Lung (tissue), 12 donors: ENCODE measurements around the gene DUSP22. TPM values are rescaled to one million over a fixed set of nuclear protein-coding genes. Genes with fewer than 3 reads are reported as not detected.

Experiments used
- ATAC-seq: fragments of 200-7000 bp; cut with Tn5 transposase; one replicate; pipeline ENCODE4 v1.9.1; 2020; ENCODE audit warnings: moderate number of reproducible peaks; ENCODE audit not compliant: insufficient read depth, low FRiP score
- DNase-seq, 3 donors: peaks; one replicate each; pipeline ENCODE4 v3.0.0-alpha.2; 2013 to 2017
- H3K27ac ChIP-seq, 2 donors: one replicate each; pipeline ENCODE4 v1.5.1; 2013; ENCODE audit warnings: mild to moderate bottlenecking in 2 of 2, moderate library complexity in 2 of 2, control low read depth in 1 of 2, inconsistent platforms in 1 of 2, low read depth in 1 of 2, low read length in 1 of 2
- H3K27me3 ChIP-seq, 3 donors: one replicate each; pipeline ENCODE4 v1.5.1; 2013; ENCODE audit warnings: low read length in 2 of 3; ENCODE audit not compliant: control insufficient read depth in 3 of 3, insufficient read depth in 3 of 3
- H3K36me3 ChIP-seq, 4 donors: one replicate each; pipeline ENCODE4 v1.5.1; 2013; ENCODE audit warnings: low read length in 4 of 4, mild to moderate bottlenecking in 1 of 4, moderate library complexity in 1 of 4; ENCODE audit not compliant: control insufficient read depth in 4 of 4, insufficient read depth in 4 of 4
- H3K4me1 ChIP-seq, 5 donors: one replicate each; pipeline ENCODE4 v1.5.1; 2013; ENCODE audit warnings: low read length in 5 of 5, mild to moderate bottlenecking in 2 of 5, moderate library complexity in 1 of 5; ENCODE audit not compliant: control insufficient read depth in 5 of 5, insufficient read depth in 5 of 5
- H3K4me3 ChIP-seq: one replicate; pipeline ENCODE4 v1.5.1; 2013; ENCODE audit warnings: mild to moderate bottlenecking, control low read depth, moderate library complexity
- H3K9ac ChIP-seq, 2 donors: one replicate each; pipeline ENCODE4 v1.5.1; 2013; ENCODE audit warnings: low read length in 2 of 2, control low read depth in 1 of 2; ENCODE audit not compliant: insufficient read depth in 1 of 2
- H3K9me3 ChIP-seq, 4 donors: one replicate each; pipeline ENCODE4 v1.5.1; 2013; ENCODE audit warnings: low read length in 3 of 4, mild to moderate bottlenecking in 1 of 4, moderate library complexity in 1 of 4; ENCODE audit not compliant: control insufficient read depth in 4 of 4, insufficient read depth in 3 of 4
- WGBS, 2 donors: extraction: QIAGEN DNeasy Blood & Tissue Kit; methylation state at CpG; one replicate each; pipeline ENCODE4 v1.1.7; 2013; 5-methylcytosine and 5-hydroxymethylcytosine counted together
- polyA plus RNA-seq, 2 donors: library from polyadenylated mRNA; stranded (reverse); fragments of 200-250 nt; gene quantifications; one replicate each; pipeline ENCODE4 v1.2.1, GENCODE V29; 2013
- total RNA-seq, 2 donors: library from RNA; depleted of rRNA in 1 of 2; stranded (reverse); fragments of >200 nt in 1 of 2; gene quantifications; one replicate each; pipeline ENCODE4 v1.2.1, GENCODE V29; 2014 to 2021
- TF ChIP-seq, protein P1 (sequence below): IDR thresholded peaks from 2 replicates; pipeline ENCODE4 v1.5.1; 2012; ENCODE audit warnings: mild to moderate bottlenecking; ENCODE audit errors: control extremely low read depth, extremely low read depth
- donor health status: control.
- donor health status: control.
- donor health status: Bipolar disorder and iron deficiency.
- donor health status: healthy.
- donor health status: DM: yes; HTN: yes; CAD: no.

The DUSP22 gene
- total and polyA plus RNA-seq, 4 donors, result 38.9 to 51.1 (median 43.8) TPM

DNA sequence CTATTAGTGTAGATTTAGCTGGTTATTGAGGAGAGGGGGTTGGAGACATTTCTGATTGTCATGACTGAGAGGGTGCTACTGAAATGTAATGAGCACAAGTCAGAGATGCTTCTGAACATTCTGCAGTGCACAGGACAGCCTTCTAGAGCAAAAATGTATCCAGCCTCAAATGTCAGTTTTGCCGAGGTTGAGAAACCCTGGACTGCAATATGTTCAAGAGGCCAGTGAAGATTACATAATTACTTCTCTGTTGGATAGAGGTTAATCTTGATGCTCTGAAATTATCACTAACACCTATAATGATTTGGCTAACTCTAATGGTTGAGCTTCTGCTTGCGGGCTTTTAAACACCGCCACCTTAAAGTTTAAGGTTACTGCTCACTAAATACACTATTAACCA lies 3.4 kb upstream of the DUSP22 start:
- Histone ChIP-seq H3K4me3 (no peak overlapping the region), H3K9ac (no peak overlapping the region), H3K4me1 (peaks cover 0 to 10% (median 2%) of the 10 kb centered on the region in 5 donors), H3K36me3 (no peaks in the 10 kb centered on the region), H3K27me3 (no peaks in the 10 kb centered on the region), H3K9me3 (peaks cover 0 to 5% (median 0%) of the 10 kb centered on the region in 4 donors), H3K27ac (no peak overlapping the region)
- 67 to 70% methylated on average over 3 of the region's 3 CpGs for WGBS, 2 donors
- TF ChIP-seq, protein P1, sequence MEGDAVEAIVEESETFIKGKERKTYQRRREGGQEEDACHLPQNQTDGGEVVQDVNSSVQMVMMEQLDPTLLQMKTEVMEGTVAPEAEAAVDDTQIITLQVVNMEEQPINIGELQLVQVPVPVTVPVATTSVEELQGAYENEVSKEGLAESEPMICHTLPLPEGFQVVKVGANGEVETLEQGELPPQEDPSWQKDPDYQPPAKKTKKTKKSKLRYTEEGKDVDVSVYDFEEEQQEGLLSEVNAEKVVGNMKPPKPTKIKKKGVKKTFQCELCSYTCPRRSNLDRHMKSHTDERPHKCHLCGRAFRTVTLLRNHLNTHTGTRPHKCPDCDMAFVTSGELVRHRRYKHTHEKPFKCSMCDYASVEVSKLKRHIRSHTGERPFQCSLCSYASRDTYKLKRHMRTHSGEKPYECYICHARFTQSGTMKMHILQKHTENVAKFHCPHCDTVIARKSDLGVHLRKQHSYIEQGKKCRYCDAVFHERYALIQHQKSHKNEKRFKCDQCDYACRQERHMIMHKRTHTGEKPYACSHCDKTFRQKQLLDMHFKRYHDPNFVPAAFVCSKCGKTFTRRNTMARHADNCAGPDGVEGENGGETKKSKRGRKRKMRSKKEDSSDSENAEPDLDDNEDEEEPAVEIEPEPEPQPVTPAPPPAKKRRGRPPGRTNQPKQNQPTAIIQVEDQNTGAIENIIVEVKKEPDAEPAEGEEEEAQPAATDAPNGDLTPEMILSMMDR, result no peak
- no peak for DNase-seq
- no peak for ATAC-seq

DNA sequence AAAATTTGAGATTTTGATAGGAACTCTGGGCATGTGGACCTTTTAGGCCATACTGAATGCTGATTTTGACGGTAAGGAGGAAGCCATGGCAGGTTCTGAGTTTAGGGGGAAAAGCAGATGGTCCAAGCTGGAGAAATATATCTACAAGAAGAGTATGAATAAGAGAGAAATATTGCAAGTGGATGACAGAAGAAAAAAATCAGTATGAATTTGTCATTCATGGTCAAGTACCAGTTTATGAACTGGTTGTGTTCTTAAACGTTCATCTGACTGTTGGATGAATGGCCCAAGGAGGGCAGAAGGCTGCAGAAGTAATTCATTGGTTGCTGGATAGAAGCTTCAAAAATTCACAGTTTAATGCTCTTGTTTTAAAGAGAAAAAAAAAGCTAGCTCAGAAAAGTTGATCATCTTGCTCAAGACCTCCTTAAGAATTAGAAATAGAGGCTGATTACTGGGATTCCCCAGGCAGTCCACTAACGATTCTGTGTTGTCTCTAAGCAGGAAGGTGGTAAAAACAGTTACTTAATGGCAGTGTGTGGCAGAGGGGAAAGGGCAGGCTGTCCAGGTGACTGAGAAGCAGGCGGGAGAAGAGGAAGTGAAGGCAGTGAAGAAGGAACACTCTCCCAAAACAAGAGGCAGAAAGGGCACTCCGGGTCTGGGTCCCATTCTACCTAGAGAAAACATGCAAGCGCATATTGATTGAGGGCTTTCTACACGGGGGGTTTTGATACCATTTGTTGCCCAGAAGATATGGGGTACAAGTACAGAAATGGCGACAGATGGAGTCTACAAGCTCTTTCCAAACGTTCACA lies 2.0 kb upstream of the DUSP22 start:
- Histone ChIP-seq H3K4me3 (no peak overlapping the region), H3K4me1 (peaks cover 0 to 10% (median 2%) of the 10 kb centered on the region in 5 donors), H3K9me3 (peaks cover 0 to 5% (median 0%) of the 10 kb centered on the region in 4 donors), H3K27ac (no peak overlapping the region), H3K27me3 (no peaks in the 10 kb centered on the region), H3K9ac (no peak overlapping the region), H3K36me3 (no peaks in the 10 kb centered on the region)
- WGBS, 2 donors, result 62 to 74% methylated on average over 9 of the region's 9 CpGs
- DNase-seq (no peak), ATAC-seq (no peak)
- TF ChIP-seq, protein P1, result no peak

DNA sequence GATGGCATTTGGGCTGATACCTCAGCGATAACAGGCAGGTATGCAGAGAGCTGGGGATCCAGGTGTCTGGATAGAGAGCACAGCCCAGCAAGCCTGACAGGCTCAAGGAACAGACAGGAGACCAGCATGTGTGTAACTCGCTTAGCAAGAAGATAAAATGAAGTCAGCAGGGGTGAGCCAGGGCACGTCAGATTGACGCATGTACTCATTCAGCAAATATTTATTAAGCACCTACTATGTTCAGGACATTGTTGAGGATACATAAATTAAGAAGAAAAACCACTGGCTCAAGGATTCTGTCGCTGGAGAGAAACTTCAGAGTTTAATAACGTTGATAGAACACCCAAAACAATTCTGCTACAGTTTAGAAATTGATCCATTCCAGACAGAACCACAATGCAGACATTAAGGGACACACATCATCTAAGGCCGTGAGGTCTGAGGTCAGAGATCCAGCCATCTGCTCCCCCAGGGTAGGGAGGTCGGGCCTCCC lies 1.0 kb upstream of the DUSP22 start:
- Histone ChIP-seq H3K9me3 (peaks cover 0 to 5% (median 0%) of the 10 kb centered on the region in 4 donors), H3K9ac (peak overlapping the region; percentile 76 to 83), H3K27ac (peak overlapping the region; percentile 93 to 98), H3K4me3 (peak overlapping the region; percentile 33), H3K36me3 (no peaks in the 10 kb centered on the region), H3K4me1 (peaks cover 0 to 12% (median 4%) of the 10 kb centered on the region in 5 donors), H3K27me3 (no peaks in the 10 kb centered on the region)
- ATAC-seq (no peak), DNase-seq (peak in 1 of 3 donors; percentile 18)
- WGBS, 2 donors, result 50 to 56% methylated on average over 8 of the region's 8 CpGs
- TF ChIP-seq, protein P1, result no peak
